ENCODE data around the gene CAMK2A. TPM values are rescaled to one million over a fixed set of nuclear protein-coding genes. Genes with fewer than 3 reads are reported as not detected.
A peak's percentile ranks its signal among the peaks of the same experiment; 100 is the strongest.

The CAMK2A gene
- total RNA-seq, 6 donors from 2014 or later: 0.29 to 2.4 (median 1.8) TPM; not detected in 1

DNA sequence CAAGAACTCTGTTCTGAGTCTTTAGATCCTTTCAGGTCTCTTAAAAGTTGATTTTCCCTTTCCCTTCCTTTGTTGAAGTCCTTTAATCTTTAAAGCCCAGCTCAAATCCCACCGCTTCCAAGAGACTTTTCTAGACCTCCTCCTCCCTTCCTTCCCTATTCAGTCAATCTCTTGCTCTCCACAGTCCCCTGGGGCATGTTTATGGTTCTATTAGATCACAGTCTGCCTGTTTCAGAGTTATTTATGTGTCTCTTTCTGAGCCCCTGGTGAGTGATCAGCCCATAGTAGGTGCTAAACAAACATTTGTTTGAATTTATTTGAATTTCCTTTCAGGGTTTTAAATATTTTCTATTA is 20.3 kb upstream of the CAMK2A start:
- DNase-seq (no peak), ATAC-seq (ENCODE audit: low FRiP score in 2 of 2) (no peak)
- Histone ChIP-seq H3K27me3 (no peaks in the 10 kb centered on the region), H3K4me3 (no peak overlapping the region), H3K36me3 (no peaks in the 10 kb centered on the region), H3K27ac (no peak overlapping the region), H3K9me3 (no peaks in the 10 kb centered on the region), H3K4me1 (no peaks in the 10 kb centered on the region)
- 71 to 89% methylated on average over 1 of the region's 1 CpG for WGBS, 2 donors
- TF ChIP-seq EP300 (IDR thresholded peaks at IDR 0.05): no peak
- no peak for TF ChIP-seq POLR2AphosphoS5 (IDR thresholded peaks at IDR 0.05)
- TF ChIP-seq, protein P1, sequence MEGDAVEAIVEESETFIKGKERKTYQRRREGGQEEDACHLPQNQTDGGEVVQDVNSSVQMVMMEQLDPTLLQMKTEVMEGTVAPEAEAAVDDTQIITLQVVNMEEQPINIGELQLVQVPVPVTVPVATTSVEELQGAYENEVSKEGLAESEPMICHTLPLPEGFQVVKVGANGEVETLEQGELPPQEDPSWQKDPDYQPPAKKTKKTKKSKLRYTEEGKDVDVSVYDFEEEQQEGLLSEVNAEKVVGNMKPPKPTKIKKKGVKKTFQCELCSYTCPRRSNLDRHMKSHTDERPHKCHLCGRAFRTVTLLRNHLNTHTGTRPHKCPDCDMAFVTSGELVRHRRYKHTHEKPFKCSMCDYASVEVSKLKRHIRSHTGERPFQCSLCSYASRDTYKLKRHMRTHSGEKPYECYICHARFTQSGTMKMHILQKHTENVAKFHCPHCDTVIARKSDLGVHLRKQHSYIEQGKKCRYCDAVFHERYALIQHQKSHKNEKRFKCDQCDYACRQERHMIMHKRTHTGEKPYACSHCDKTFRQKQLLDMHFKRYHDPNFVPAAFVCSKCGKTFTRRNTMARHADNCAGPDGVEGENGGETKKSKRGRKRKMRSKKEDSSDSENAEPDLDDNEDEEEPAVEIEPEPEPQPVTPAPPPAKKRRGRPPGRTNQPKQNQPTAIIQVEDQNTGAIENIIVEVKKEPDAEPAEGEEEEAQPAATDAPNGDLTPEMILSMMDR (IDR thresholded peaks at IDR 0.05): no peak
- no peak for TF ChIP-seq POLR2A (IDR thresholded peaks at IDR 0.05)

DNA sequence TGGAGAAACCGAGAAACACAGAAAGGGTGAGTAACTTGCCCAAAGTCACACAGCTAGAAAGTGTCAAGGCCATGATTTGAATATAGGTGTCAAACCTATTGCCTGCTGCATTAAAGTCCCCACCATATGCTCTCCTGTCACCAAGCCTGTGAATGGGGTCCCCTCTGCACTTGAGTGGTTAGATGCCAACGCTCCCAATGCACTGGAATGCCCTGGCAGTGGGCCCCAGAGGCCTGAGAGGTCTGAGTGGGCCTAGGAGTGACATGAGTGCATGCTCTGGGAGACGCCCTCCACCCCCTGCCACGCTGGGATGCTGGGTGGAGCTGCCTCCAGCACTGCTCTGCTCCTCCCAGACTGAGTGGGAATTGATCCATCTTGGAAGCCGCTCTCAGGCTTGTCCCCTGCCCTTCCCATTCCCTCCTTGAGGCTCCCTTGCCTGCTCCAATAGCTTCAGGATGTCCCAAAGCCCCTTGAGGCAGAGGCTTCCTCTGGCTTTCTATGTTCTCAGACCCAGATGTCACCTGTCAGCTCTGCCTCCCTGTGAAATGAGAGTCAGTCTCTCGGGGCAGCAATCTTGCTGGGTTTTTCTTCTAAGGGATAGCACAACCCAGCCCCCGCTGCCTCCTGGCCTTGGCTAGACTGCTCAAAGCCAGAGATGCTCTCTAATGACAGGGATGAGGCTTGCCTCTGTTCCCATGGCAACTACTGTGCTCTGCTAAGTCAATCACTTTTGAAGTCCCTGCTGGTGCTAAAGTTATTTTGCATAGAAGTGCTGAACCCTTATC is 19.7 kb upstream of the CAMK2A start:
- peak in 1 of 2 donors; percentile 58 for ATAC-seq (ENCODE audit: low FRiP score in 2 of 2)
- Histone ChIP-seq H3K36me3 (no peaks in the 10 kb centered on the region), H3K27ac (no peak overlapping the region), H3K4me3 (no peak overlapping the region), H3K4me1 (no peaks in the 10 kb centered on the region), H3K27me3 (no peaks in the 10 kb centered on the region), H3K9me3 (no peaks in the 10 kb centered on the region)
- TF ChIP-seq EP300 (IDR thresholded peaks at IDR 0.05) (no peak), POLR2A (IDR thresholded peaks at IDR 0.05) (no peak), POLR2AphosphoS5 (IDR thresholded peaks at IDR 0.05) (no peak)
- TF ChIP-seq, protein P1 (IDR thresholded peaks at IDR 0.05): no peak
- no peak for DNase-seq
- WGBS, 2 donors: 64 to 85% methylated on average over 3 to 7 of the region's 7 CpGs

DNA sequence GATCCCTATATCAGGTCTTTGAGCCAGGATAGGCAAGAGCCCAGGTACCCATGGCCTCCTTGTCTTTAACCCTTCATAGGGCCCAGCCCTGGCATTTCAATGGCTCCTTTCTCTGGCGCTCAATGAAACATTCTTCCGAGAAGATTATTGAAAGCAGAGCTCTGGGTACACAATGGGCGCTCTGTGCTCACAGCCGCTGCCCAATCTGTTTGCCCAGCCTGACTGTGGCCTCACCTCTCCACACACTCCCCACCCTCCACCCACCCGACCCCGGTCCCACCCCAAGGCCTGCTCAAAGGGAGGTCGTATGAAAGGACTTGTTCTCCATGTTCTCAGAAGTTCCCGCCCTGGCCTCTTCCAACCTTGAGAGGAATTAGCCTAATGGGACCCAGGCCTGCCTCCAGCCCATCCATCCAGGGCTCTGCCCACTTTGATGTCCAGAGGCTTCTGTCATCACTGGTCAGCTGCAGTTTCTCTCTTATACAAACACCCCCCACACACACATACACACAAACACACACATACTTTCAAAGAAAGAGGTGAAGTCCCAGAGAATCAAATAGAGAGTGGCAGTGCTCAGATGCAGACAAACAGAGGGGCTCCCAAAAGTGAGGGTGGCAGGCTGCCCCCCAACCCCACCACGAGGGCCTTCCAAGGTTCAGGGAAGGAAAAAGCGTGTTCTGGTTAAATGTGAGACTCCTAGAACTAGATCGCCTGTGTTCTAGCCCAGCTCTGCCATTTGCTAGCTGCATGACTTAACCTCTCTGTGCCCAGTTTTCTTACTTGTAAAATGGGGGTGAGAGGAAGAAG is 18.2 kb upstream of the CAMK2A start:
- peaks cover 0 to 3% (median under 1%) of the 10 kb centered on the region in 4 donors for H3K27me3 ChIP-seq
- no peak overlapping the region for H3K27ac ChIP-seq
- no peaks in the 10 kb centered on the region for H3K36me3 ChIP-seq
- DNase-seq (no peak), ATAC-seq (ENCODE audit: low FRiP score in 2 of 2) (no peak)
- no peak overlapping the region for H3K4me3 ChIP-seq
- WGBS, 2 donors: 76 to 77% methylated on average over 10 to 11 of the region's 11 CpGs
- no peak for TF ChIP-seq POLR2AphosphoS5 (IDR thresholded peaks at IDR 0.05)
- TF ChIP-seq, protein P1 (IDR thresholded peaks at IDR 0.05): no peak
- no peak for TF ChIP-seq EP300 (IDR thresholded peaks at IDR 0.05)
- no peak for TF ChIP-seq POLR2A (IDR thresholded peaks at IDR 0.05)
- H3K9me3 ChIP-seq: no peaks in the 10 kb centered on the region
- peaks cover under 1 to 8% (median 4%) of the 10 kb centered on the region in 4 donors for H3K4me1 ChIP-seq

DNA sequence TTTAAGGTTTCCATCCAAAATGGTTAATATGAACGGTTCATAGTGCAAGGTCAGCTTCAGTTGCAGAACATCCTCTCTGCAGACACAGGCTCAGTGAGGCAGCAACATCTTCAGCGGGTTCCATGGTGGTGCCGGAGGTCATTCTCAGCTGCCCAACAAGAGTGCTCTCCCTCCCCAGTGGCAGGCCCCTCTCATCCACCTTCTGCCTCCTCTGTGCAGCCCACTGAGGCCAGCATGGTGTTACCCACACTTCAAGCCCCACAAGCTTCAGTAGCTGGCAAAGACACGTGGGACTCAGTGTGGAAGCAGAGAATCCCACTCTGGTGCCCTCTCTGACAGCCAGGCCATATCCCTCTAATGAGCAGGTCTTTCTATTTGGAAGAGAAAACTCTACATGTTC is 17.2 kb upstream of the CAMK2A start:
- Histone ChIP-seq H3K4me3 (no peak overlapping the region), H3K4me1 (peaks cover 7 to 17% (median 10%) of the 10 kb centered on the region in 4 donors), H3K27ac (no peak overlapping the region), H3K36me3 (no peaks in the 10 kb centered on the region), H3K9me3 (no peaks in the 10 kb centered on the region), H3K27me3 (peaks cover 0 to 14% (median 6%) of the 10 kb centered on the region in 4 donors)
- 82 to 83% methylated on average over 4 of the region's 4 CpGs for WGBS, 2 donors
- TF ChIP-seq EP300 (IDR thresholded peaks at IDR 0.05): no peak
- no peak for TF ChIP-seq POLR2AphosphoS5 (IDR thresholded peaks at IDR 0.05)
- TF ChIP-seq POLR2A (IDR thresholded peaks at IDR 0.05): no peak
- TF ChIP-seq, protein P1 (IDR thresholded peaks at IDR 0.05): no peak
- ATAC-seq (ENCODE audit: low FRiP score in 2 of 2) (no peak), DNase-seq (no peak)

Data from upper lobe of left lung (tissue), 6 donors.